ENCODE results near the gene CAMTA1.

DNA sequence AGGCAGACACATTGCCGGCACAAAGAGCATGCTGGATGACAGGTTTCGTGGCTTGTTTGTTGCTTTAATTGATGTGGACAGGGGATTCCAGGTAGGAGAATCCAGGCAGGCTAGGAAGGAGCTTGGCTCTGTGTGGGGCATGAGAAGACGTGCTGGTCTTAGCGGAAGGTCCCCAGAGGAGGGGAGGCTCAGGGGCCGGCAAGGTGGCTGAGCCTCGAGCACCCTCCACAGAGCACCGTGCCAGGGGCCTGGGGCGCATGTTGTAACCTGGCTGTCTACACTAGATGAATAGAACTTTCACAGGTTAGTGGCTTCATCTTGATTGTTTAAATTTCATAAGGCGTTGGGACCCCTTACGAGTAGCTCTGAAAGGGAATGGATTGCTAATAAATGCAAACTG lies 223.1 kb downstream of the CAMTA1 start:
- TF ChIP-seq, protein P1, sequence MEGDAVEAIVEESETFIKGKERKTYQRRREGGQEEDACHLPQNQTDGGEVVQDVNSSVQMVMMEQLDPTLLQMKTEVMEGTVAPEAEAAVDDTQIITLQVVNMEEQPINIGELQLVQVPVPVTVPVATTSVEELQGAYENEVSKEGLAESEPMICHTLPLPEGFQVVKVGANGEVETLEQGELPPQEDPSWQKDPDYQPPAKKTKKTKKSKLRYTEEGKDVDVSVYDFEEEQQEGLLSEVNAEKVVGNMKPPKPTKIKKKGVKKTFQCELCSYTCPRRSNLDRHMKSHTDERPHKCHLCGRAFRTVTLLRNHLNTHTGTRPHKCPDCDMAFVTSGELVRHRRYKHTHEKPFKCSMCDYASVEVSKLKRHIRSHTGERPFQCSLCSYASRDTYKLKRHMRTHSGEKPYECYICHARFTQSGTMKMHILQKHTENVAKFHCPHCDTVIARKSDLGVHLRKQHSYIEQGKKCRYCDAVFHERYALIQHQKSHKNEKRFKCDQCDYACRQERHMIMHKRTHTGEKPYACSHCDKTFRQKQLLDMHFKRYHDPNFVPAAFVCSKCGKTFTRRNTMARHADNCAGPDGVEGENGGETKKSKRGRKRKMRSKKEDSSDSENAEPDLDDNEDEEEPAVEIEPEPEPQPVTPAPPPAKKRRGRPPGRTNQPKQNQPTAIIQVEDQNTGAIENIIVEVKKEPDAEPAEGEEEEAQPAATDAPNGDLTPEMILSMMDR (IDR thresholded peaks at IDR 0.05; ENCODE audit: insufficient read depth, low read depth, low read length), result no peak
- TF ChIP-seq EZH2 (IDR thresholded peaks at IDR 0.05; ENCODE audit: insufficient read depth, low read length), result no peak

Measured in astrocyte (in vitro differentiated cells and primary cell).